Stimulated activated naive CD8-positive, alpha-beta T cell treated with anti-CD3 and anti-CD28 coated beads, Interleukin-15, Interleukin-2, amounts not matched to agents 100 U/mL and 50 U/mL, for 24 hours (primary cell): Measurements from ENCODE around the gene VAT1.
"Not testable (repeated sequence)": the region's sequence is repeated elsewhere in the genome, so short reads cannot be mapped to it uniquely, and the experiment has no call there.

Source experiments
- ATAC-seq: fragments of 150-1000 bp; cut with Tn5 transposase; one replicate; pipeline ENCODE4 v1.10.0; 2021
- DNase-seq: peaks from one replicate; pipeline ENCODE4 v3.0.0; 2021

The VAT1 gene

GRCh38 chr17:42973323-42973722 is 48.9 kb downstream of the VAT1 start:
- not testable (repeated sequence) for ATAC-seq, DNase-seq

- no peak for DNase-seq
- no peak for ATAC-seq
Measured at GRCh38 chr17:42971589-42971988, 50.6 kb downstream of the VAT1 start.

GRCh38 chr17:42969001-42969581 is 53.1 kb downstream of the VAT1 start:
- ATAC-seq = no peak
- no peak for DNase-seq

- no peak for DNase-seq
- no peak for ATAC-seq
Measured at GRCh38 chr17:42967925-42968324, 54.3 kb downstream of the VAT1 start.
